ENCODE measurements around the gene EPHA6. TPM values are rescaled to one million over a fixed set of nuclear protein-coding genes. Genes with fewer than 3 reads are reported as not detected.
"Not testable (repeated sequence)": the region's sequence is repeated elsewhere in the genome, so short reads cannot be mapped to it uniquely, and the experiment has no call there.

Gene EPHA6
- total and polyA plus RNA-seq, 7 experiments from 2014 or later = not detected

GRCh38 chr3:97497138-97497537 lies 682.7 kb downstream of the EPHA6 start:
- H3K27me3 ChIP-seq (ENCODE audit: control insufficient read depth in 2 of 2, insufficient read depth in 2 of 2, low read length in 2 of 2) = no peaks in the 10 kb centered on the region
- CTCF ChIA-PET = no interaction called here
- Mint-ChIP-seq H3K36me3 (no peaks in the 10 kb centered on the region), H3K9me3 (peaks cover 0 to 16% (median 5%) of the 10 kb centered on the region in 11 donors), H3K27me3 (no peaks in the 10 kb centered on the region), H3K27ac (no peak overlapping the region), H3K4me3 (no peak overlapping the region), H3K4me1 (no peaks in the 10 kb centered on the region)
- no peak overlapping the region for H3K27ac ChIP-seq (ENCODE audit: low read depth, low read length)
- no peaks in the 10 kb centered on the region for H3K9me3 ChIP-seq (ENCODE audit: control insufficient read depth in 2 of 3, low read length in 3 of 3)
- H3K4me3 ChIP-seq (ENCODE audit: low read length) = no peak overlapping the region
- no peaks in the 10 kb centered on the region for H3K4me1 ChIP-seq (ENCODE audit: control insufficient read depth in 2 of 2, insufficient read depth in 2 of 2, low read length in 2 of 2)
- DNase-seq (no peak), ATAC-seq (no peak)
- POLR2A ChIA-PET = no interaction called here
- H3K36me3 ChIP-seq (ENCODE audit: control insufficient read depth in 2 of 3, insufficient read depth in 3 of 3, low read length in 3 of 3) = no peaks in the 10 kb centered on the region
- intact Hi-C loops (cut with micrococcal nuclease) = no loop called here

GRCh38 chr3:97504463-97504862 lies 690.1 kb downstream of the EPHA6 start:
- Mint-ChIP-seq H3K9me3 (peaks cover 8 to 57% (median 24%) of the 10 kb centered on the region in 11 donors), H3K4me1 (no peaks in the 10 kb centered on the region), H3K36me3 (no peaks in the 10 kb centered on the region), H3K27me3 (no peaks in the 10 kb centered on the region), H3K4me3 (no peak overlapping the region), H3K27ac (no peak overlapping the region)
- no peaks in the 10 kb centered on the region for H3K27me3 ChIP-seq (ENCODE audit: control insufficient read depth in 2 of 2, insufficient read depth in 2 of 2, low read length in 2 of 2)
- no peak overlapping the region for H3K27ac ChIP-seq (ENCODE audit: low read depth, low read length)
- CTCF ChIA-PET = no interaction called here
- no peak for DNase-seq
- intact Hi-C loops (cut with micrococcal nuclease) = no loop called here
- H3K9me3 ChIP-seq (ENCODE audit: control insufficient read depth in 2 of 3, low read length in 3 of 3) = peaks cover 0 to 5% (median 0%) of the 10 kb centered on the region in 3 experiments
- ATAC-seq = no peak
- no peak overlapping the region for H3K4me3 ChIP-seq (ENCODE audit: low read length)
- H3K4me1 ChIP-seq (ENCODE audit: control insufficient read depth in 2 of 2, insufficient read depth in 2 of 2, low read length in 2 of 2) = no peaks in the 10 kb centered on the region
- H3K36me3 ChIP-seq (ENCODE audit: control insufficient read depth in 2 of 3, insufficient read depth in 3 of 3, low read length in 3 of 3) = no peaks in the 10 kb centered on the region
- POLR2A ChIA-PET = no interaction called here

- Mint-ChIP-seq H3K36me3 (no peaks in the 10 kb centered on the region), H3K9me3 (peaks cover 0 to 34% (median 18%) of the 10 kb centered on the region in 11 donors), H3K4me1 (no peaks in the 10 kb centered on the region), H3K27me3 (no peaks in the 10 kb centered on the region), H3K27ac (no peak overlapping the region), H3K4me3 (no peak overlapping the region)
- DNase-seq (no peak), ATAC-seq (no peak)
- H3K36me3 ChIP-seq (ENCODE audit: control insufficient read depth in 2 of 3, insufficient read depth in 3 of 3, low read length in 3 of 3) = no peaks in the 10 kb centered on the region
- ChIA-PET POLR2A (no interaction called here), CTCF (no interaction called here)
- H3K9me3 ChIP-seq (ENCODE audit: control insufficient read depth in 2 of 3, low read length in 3 of 3) = no peaks in the 10 kb centered on the region
- no peak overlapping the region for H3K4me3 ChIP-seq (ENCODE audit: low read length)
- no peaks in the 10 kb centered on the region for H3K27me3 ChIP-seq (ENCODE audit: control insufficient read depth in 2 of 2, insufficient read depth in 2 of 2, low read length in 2 of 2)
- no peak overlapping the region for H3K27ac ChIP-seq (ENCODE audit: low read depth, low read length)
- intact Hi-C loops (cut with micrococcal nuclease) = no loop called here
- no peaks in the 10 kb centered on the region for H3K4me1 ChIP-seq (ENCODE audit: control insufficient read depth in 2 of 2, insufficient read depth in 2 of 2, low read length in 2 of 2)
These were observed 696.4 kb downstream of the EPHA6 start for GRCh38 chr3:97510795-97511194.

- no peak for ATAC-seq
- Histone ChIP-seq H3K4me1 (ENCODE audit: control insufficient read depth in 2 of 2, insufficient read depth in 2 of 2, low read length in 2 of 2) (no peaks in the 10 kb centered on the region), H3K36me3 (ENCODE audit: control insufficient read depth in 2 of 3, insufficient read depth in 3 of 3, low read length in 3 of 3) (no peaks in the 10 kb centered on the region), H3K27ac (ENCODE audit: low read depth, low read length) (no peak overlapping the region), H3K27me3 (ENCODE audit: control insufficient read depth in 2 of 2, insufficient read depth in 2 of 2, low read length in 2 of 2) (no peaks in the 10 kb centered on the region), H3K9me3 (ENCODE audit: control insufficient read depth in 2 of 3, low read length in 3 of 3) (no peaks in the 10 kb centered on the region), H3K4me3 (ENCODE audit: low read length) (no peak overlapping the region)
- CTCF ChIA-PET = interaction anchor here (0.7 kb wide), 1 partner anchor 1119 kb away, joined by 4 read pairs; no protein-coding TSS in a partner anchor
- H3K4me3 Mint-ChIP-seq = no peak overlapping the region
- no peaks in the 10 kb centered on the region for H3K27me3 Mint-ChIP-seq
- peaks cover 0 to 6% (median 0%) of the 10 kb centered on the region in 11 donors for H3K9me3 Mint-ChIP-seq
- no peak overlapping the region for H3K27ac Mint-ChIP-seq
- intact Hi-C loops (cut with micrococcal nuclease) = no loop called here
- H3K36me3 Mint-ChIP-seq = no peaks in the 10 kb centered on the region
- POLR2A ChIA-PET = no interaction called here
- no peak for DNase-seq
- no peaks in the 10 kb centered on the region for H3K4me1 Mint-ChIP-seq
These were observed 700.7 kb downstream of the EPHA6 start for GRCh38 chr3:97515076-97515475.

GRCh38 chr3:97530691-97531090 lies 716.3 kb downstream of the EPHA6 start:
- POLR2A ChIA-PET = no interaction called here
- Mint-ChIP-seq H3K27me3 (no peaks in the 10 kb centered on the region), H3K27ac (no peak overlapping the region), H3K9me3 (peaks cover 0 to 3% (median 0%) of the 10 kb centered on the region in 11 donors), H3K4me3 (no peak overlapping the region), H3K4me1 (no peaks in the 10 kb centered on the region), H3K36me3 (no peaks in the 10 kb centered on the region)
- H3K9me3 ChIP-seq (ENCODE audit: control insufficient read depth in 2 of 3, low read length in 3 of 3) = no peaks in the 10 kb centered on the region
- H3K27ac ChIP-seq (ENCODE audit: low read depth, low read length) = no peak overlapping the region
- ATAC-seq = no peak
- H3K4me1 ChIP-seq (ENCODE audit: control insufficient read depth in 2 of 2, insufficient read depth in 2 of 2, low read length in 2 of 2) = no peaks in the 10 kb centered on the region
- H3K36me3 ChIP-seq (ENCODE audit: control insufficient read depth in 2 of 3, insufficient read depth in 3 of 3, low read length in 3 of 3) = no peaks in the 10 kb centered on the region
- no peak overlapping the region for H3K4me3 ChIP-seq (ENCODE audit: low read length)
- CTCF ChIA-PET = no interaction called here
- DNase-seq = no peak
- no peaks in the 10 kb centered on the region for H3K27me3 ChIP-seq (ENCODE audit: control insufficient read depth in 2 of 2, insufficient read depth in 2 of 2, low read length in 2 of 2)
- intact Hi-C loops (cut with micrococcal nuclease) = no loop called here

- H3K36me3 ChIP-seq (ENCODE audit: control insufficient read depth in 2 of 3, insufficient read depth in 3 of 3, low read length in 3 of 3); DNase-seq; intact Hi-C loops (cut with micrococcal nuclease); H3K36me3 Mint-ChIP-seq; H3K4me1 ChIP-seq (ENCODE audit: control insufficient read depth in 2 of 2, insufficient read depth in 2 of 2, low read length in 2 of 2); H3K27me3 Mint-ChIP-seq; H3K4me1 Mint-ChIP-seq; H3K9me3 ChIP-seq (ENCODE audit: control insufficient read depth in 2 of 3, low read length in 3 of 3); ATAC-seq; CTCF ChIA-PET; H3K4me3 Mint-ChIP-seq; H3K4me3 ChIP-seq (ENCODE audit: low read length); POLR2A ChIA-PET; H3K27ac ChIP-seq (ENCODE audit: low read depth, low read length); H3K27ac Mint-ChIP-seq; H3K27me3 ChIP-seq (ENCODE audit: control insufficient read depth in 2 of 2, insufficient read depth in 2 of 2, low read length in 2 of 2): not testable (repeated sequence)
- H3K9me3 Mint-ChIP-seq = peaks cover 0 to 12% (median 6%) of the 10 kb centered on the region in 11 donors
These were observed 733.2 kb downstream of the EPHA6 start for GRCh38 chr3:97547573-97547972.

- H3K36me3 ChIP-seq (ENCODE audit: control insufficient read depth in 2 of 3, insufficient read depth in 3 of 3, low read length in 3 of 3) = no peaks in the 10 kb centered on the region
- DNase-seq (no peak), ATAC-seq (no peak)
These were observed 736.0 kb downstream of the EPHA6 start for GRCh38 chr3:97550408-97550807.

More at GRCh38 chr3:97550408-97550807, 736.0 kb downstream of the EPHA6 start:
- H3K4me3 ChIP-seq (ENCODE audit: low read length) = no peak overlapping the region
- Mint-ChIP-seq H3K4me3 (no peak overlapping the region), H3K27me3 (no peaks in the 10 kb centered on the region), H3K9me3 (peaks cover 0 to 12% (median 6%) of the 10 kb centered on the region in 11 donors), H3K4me1 (no peaks in the 10 kb centered on the region), H3K27ac (no peak overlapping the region), H3K36me3 (no peaks in the 10 kb centered on the region)
- intact Hi-C loops (cut with micrococcal nuclease) = no loop called here
- no peaks in the 10 kb centered on the region for H3K9me3 ChIP-seq (ENCODE audit: control insufficient read depth in 2 of 3, low read length in 3 of 3)
- no peaks in the 10 kb centered on the region for H3K4me1 ChIP-seq (ENCODE audit: control insufficient read depth in 2 of 2, insufficient read depth in 2 of 2, low read length in 2 of 2)
- H3K27ac ChIP-seq (ENCODE audit: low read depth, low read length) = no peak overlapping the region
- H3K27me3 ChIP-seq (ENCODE audit: control insufficient read depth in 2 of 2, insufficient read depth in 2 of 2, low read length in 2 of 2) = no peaks in the 10 kb centered on the region
- POLR2A ChIA-PET = no interaction called here
- CTCF ChIA-PET = no interaction called here

All from naive thymus-derived CD4-positive, alpha-beta T cell (primary cell).